IPS-18a (cell line): ENCODE results near the gene MLF1.

Experiments
- H3K27ac ChIP-seq: one replicate; pipeline ENCODE4 v1.5.1; 2013; ENCODE audit warnings: low read length
- H3K27me3 ChIP-seq: one replicate; pipeline ENCODE4 v1.6.1; 2013; ENCODE audit warnings: mild to moderate bottlenecking, low read length; ENCODE audit not compliant: control insufficient read depth, insufficient read depth
- H3K36me3 ChIP-seq: one replicate; pipeline ENCODE4 v1.6.1; 2013; ENCODE audit warnings: low read depth, low read length; ENCODE audit not compliant: control insufficient read depth
- H3K4me1 ChIP-seq: one replicate; pipeline ENCODE4 v1.6.1; 2013; ENCODE audit warnings: low read depth, low read length; ENCODE audit not compliant: control insufficient read depth
- H3K4me3 ChIP-seq: one replicate; pipeline ENCODE4 v1.5.1; 2013; ENCODE audit warnings: low read length
- H3K9ac ChIP-seq: one replicate; pipeline ENCODE4 v1.6.1; 2013; ENCODE audit warnings: mild to moderate bottlenecking, low read length, moderate library complexity
- H3K9me3 ChIP-seq: one replicate; pipeline ENCODE4 v1.6.1; 2013; ENCODE audit warnings: low read depth, low read length; ENCODE audit not compliant: control insufficient read depth

The MLF1 gene

DNA sequence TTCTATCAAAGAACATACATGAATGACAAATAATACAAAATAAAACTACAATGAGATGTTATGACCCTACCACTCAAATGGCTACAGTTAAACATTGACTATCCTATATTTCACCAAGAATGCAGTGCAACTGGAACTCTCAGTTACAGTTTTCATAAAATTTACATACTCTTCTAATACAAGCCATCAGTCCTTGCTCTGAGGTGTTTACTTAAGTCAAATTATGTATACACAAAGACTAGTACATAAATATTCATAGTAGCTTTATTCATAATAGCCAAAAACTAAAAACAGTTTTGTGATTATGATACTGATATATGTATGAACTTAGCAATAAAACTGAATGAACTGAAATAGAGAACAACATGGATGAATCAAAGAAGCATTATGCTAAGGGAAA, 19.2 kb downstream of the MLF1 start:
- Histone ChIP-seq H3K9me3 (no peaks in the 10 kb centered on the region), H3K27me3 (no peaks in the 10 kb centered on the region), H3K4me3 (no peak overlapping the region), H3K9ac (no peak overlapping the region), H3K27ac (no peak overlapping the region), H3K4me1 (no peaks in the 10 kb centered on the region), H3K36me3 (no peaks in the 10 kb centered on the region)

DNA sequence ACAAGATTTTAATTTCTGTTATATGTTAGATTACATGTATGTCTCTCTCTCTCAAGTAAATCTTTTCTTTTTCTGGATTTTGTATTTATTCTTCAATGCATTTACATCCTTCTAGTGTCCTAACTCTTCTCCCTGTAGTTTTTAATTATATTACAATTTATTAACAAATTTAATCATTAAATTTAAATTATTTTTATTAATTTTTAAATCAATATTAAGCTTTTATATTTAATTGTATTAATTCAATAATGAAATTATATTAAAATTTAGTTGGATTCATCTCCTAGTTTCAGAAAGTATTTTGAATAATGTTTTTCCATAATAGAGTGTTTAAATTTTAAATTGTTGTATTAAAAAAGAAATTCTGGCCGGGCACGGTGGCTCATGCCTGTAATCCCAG, 29.8 kb downstream of the MLF1 start:
- Histone ChIP-seq H3K4me3 (no peak overlapping the region), H3K4me1 (no peaks in the 10 kb centered on the region), H3K9me3 (no peaks in the 10 kb centered on the region), H3K36me3 (no peaks in the 10 kb centered on the region), H3K27me3 (no peaks in the 10 kb centered on the region), H3K9ac (no peak overlapping the region), H3K27ac (no peak overlapping the region)

DNA sequence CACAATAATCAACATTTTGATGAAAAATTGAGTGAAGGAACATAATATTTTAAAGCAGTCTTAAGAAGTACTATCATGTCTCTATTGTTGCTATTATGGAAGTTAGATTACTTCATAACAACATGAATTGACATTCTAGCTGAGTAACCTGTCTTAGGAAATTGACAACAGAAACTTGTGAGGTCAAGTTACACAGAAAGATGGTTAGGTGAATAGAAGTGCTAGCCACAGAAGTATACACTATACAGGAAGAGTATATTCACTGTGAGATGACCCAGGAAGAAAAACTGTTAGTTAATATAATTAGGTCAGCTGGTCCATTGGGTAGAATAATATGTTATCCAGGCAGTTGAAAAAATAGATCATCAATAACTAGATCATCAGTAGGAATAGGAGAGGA, 31.2 kb downstream of the MLF1 start:
- Histone ChIP-seq H3K4me1 (no peaks in the 10 kb centered on the region), H3K4me3 (no peak overlapping the region), H3K36me3 (no peaks in the 10 kb centered on the region), H3K27me3 (no peaks in the 10 kb centered on the region), H3K9ac (no peak overlapping the region), H3K27ac (no peak overlapping the region), H3K9me3 (no peaks in the 10 kb centered on the region)

DNA sequence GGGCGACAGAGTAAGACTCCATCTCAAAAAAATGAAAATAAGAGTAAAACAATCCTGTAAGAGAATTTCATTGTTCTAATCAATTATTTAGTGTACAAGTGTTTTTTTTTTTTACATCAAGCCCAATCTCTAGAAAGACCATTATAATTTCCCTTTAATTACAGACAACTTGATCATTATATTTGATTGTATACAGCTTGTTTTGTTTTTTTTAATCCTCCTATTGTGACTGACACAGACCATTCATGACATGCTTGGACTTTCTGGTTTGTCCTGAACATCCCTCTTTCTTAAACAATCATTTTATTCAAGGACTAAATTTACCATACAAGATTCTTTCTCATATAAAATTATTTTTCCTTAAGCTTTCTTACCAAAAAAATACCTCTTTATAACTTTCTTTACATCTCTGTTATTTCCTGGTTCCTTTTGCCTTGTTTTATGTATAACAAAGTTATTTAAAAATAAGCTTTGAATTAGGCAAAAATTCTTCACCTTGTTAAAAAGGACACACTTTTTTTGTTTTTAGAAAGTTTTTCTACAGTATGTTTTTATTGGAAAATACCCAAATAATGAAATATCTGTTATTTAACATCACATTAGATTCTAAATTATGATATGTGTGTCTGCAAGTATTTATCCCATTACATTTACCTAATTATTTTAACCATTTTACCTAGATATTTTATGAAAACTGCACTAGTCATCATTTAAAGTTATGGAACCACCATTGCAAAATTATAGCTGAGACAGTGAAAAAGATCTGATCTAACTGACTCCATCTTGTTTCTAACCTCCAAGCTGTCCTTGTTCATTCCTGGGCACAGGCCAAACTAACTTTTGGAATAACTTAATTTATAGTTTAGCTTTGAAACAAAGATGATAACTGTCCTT, 47.2 kb downstream of the MLF1 start:
- no peak overlapping the region for H3K4me3 ChIP-seq
- peaks cover 21% of the 10 kb centered on the region for H3K9me3 ChIP-seq
- no peak overlapping the region for H3K9ac ChIP-seq
- H3K4me1 ChIP-seq, result no peaks in the 10 kb centered on the region
- no peaks in the 10 kb centered on the region for H3K27me3 ChIP-seq
- no peaks in the 10 kb centered on the region for H3K36me3 ChIP-seq
- H3K27ac ChIP-seq, result no peak overlapping the region

DNA sequence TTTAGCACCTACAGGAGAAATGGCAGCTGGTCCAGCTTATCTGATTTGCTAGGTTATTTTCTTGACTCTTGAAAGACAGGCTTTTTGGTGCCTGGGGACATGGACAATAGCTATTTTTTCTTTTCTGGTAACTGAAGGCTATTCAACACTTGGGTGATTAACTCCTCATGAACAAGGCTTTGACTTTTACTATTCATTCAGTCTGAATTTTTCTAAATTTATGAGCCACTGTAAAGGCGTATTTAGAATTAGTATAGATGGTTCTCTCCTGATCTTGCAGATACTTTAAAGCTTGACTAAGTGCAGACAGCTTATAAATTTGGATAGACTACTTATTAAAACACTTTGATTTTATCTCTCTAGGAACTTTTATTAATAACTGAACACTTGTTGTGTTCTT, 54.9 kb downstream of the MLF1 start:
- Histone ChIP-seq H3K27me3 (no peaks in the 10 kb centered on the region), H3K9me3 (no peaks in the 10 kb centered on the region), H3K4me1 (no peaks in the 10 kb centered on the region), H3K9ac (no peak overlapping the region), H3K36me3 (no peaks in the 10 kb centered on the region), H3K27ac (no peak overlapping the region), H3K4me3 (no peak overlapping the region)

DNA sequence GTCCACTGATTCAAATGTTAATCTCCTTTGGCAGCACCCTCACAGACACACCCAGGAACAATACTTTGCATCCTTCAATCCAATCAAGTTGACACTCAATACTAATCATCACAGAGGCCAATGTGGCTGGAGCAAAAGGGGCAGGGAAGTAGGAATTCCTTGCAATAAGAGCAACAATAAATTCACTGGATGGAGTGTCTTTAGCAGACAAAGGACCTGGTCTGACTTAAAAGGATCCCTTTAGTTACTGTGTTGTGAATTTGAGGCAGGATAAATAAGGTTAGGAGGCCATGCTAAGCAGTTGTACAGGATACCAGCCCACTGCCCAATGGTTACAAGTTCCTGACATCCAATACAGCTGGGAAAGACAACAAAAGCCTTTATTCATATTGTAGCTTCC, 61.0 kb downstream of the MLF1 start:
- no peaks in the 10 kb centered on the region for H3K27me3 ChIP-seq

DNA sequence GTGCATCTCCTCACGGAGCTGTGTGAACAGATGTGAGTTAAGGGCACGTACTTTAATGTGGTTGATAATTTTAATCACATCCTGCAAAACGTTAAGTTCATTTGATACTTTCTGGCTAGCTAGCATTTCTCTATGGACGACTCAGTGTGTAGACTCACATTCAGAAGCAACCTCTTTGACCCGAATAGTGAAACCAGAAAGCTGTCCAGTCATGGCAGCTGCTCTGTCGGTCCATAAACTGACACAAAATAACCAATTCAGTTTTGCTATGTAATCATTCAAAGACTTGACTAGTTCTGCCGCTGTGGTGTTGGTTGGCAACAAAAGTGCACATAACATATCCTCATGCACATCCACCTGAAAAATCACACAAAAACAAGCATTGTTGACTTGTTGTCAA, 69.7 kb downstream of the MLF1 start:
- Histone ChIP-seq H3K4me3 (no peak overlapping the region), H3K36me3 (no peaks in the 10 kb centered on the region), H3K27ac (no peak overlapping the region), H3K27me3 (no peaks in the 10 kb centered on the region), H3K9ac (no peak overlapping the region), H3K9me3 (no peaks in the 10 kb centered on the region), H3K4me1 (peaks cover 3% of the 10 kb centered on the region)

More for the DNA sequence above, 61.0 kb downstream of the MLF1 start:
- H3K27ac ChIP-seq, result no peak overlapping the region
- no peak overlapping the region for H3K4me3 ChIP-seq
- H3K9ac ChIP-seq, result no peak overlapping the region
- H3K36me3 ChIP-seq, result no peaks in the 10 kb centered on the region
- peaks cover 5% of the 10 kb centered on the region for H3K9me3 ChIP-seq
- peaks cover 6% of the 10 kb centered on the region for H3K4me1 ChIP-seq

DNA sequence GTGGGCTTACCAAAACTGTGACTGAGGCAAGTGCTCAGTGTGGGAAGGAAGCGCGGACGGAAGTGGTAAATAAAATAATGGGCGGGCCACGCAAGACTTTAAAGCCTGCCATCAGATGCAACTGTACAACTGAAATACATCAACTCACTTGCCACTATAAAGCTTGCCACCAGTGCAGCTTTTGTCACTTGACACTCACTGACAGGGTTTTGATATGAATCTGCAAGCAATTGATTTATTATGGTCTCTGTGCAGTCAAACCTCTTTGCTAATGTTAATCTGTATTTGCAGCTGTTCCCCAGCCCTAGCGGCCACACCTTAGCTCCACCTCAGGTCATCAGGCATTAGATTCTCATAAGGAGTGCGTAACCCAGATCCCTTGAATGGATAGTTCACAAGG, 71.0 kb downstream of the MLF1 start:
- Histone ChIP-seq H3K27me3 (no peaks in the 10 kb centered on the region), H3K9ac (no peak overlapping the region), H3K36me3 (peaks cover 8% of the 10 kb centered on the region), H3K4me1 (peaks cover 3% of the 10 kb centered on the region), H3K27ac (no peak overlapping the region), H3K4me3 (no peak overlapping the region), H3K9me3 (no peaks in the 10 kb centered on the region)

DNA sequence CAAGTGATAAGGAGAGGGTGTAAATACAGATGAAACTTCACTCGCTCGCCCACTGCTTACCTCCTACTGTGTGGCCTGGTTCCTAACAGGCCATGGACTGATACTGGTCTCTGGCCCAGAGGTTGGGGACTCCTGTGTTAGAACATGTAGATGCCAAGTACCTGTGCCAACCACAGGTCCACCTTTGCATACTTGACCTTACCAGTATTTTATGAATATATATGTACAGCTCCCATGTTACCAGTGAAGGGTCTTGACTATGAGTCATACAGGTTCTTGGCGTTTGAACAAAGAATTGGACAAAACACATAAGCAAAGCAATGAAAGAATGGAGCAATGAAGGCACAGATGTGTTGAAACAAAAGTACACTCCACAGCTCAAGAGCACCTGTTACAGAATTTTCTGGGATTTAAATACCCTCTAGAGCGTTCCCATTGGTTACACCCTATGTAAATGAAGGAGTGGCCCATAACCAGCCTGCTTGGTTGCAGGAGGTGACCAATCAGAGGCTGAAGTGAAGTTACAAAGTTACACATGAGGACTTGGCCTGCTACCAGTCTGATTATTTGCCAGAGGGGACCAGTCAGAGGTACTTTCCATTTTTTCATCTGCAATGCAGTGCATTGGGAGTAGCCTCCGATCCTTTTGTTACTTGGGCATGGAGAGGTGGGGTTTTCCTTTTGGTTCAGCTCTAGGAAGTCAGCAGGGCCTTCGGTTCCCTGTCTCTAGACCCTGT, 71.6 kb downstream of the MLF1 start:
- no peaks in the 10 kb centered on the region for H3K27me3 ChIP-seq
- H3K27ac ChIP-seq, result no peak overlapping the region
- H3K9me3 ChIP-seq, result no peaks in the 10 kb centered on the region
- H3K36me3 ChIP-seq, result peaks cover 14% of the 10 kb centered on the region
- no peak overlapping the region for H3K9ac ChIP-seq
- H3K4me3 ChIP-seq, result no peak overlapping the region
- H3K4me1 ChIP-seq, result peaks cover 3% of the 10 kb centered on the region

DNA sequence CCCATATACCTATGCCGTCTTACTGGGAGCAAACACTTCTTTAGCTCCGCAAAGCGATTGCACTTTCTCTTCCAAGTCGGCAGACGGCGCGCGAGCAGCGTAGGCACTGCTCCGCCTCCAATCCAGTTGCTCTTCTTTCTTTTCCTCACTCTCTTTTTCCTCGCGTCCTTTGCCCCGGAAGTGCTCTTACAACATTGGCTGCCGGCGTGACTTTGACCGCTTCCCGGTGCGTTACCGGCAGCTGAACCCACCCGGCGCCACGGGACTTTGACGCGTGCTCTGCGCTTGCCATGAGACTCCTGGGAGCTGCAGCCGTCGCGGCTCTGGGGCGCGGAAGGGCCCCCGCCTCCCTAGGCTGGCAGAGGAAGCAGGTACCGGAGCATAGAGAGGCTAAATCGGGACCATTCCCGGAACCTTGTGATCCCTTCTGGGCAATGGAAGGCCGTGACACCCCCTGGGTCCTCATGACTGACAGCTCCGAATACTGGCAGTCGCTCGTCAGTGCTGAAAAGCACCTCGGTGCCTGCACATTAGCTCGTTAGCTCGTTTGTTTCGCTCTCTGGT, 73.4 kb downstream of the MLF1 start, which contains the start of gene GFM1:
Gene GFM1 (plus strand): TSS at position 183 of the 564 bp plus-strand sequence. CDS start 108 bp downstream, at position 291.
- H3K36me3 ChIP-seq, result peaks cover 22% of the 10 kb centered on the region
- no peaks in the 10 kb centered on the region for H3K27me3 ChIP-seq
- no peaks in the 10 kb centered on the region for H3K9me3 ChIP-seq
- peaks cover 3% of the 10 kb centered on the region for H3K4me1 ChIP-seq
- peak within 1 kb of the TSS; percentile 30 for H3K27ac ChIP-seq
- peak within 1 kb of the TSS; percentile 100 for H3K4me3 ChIP-seq
- H3K9ac ChIP-seq, result peak within 1 kb of the TSS; percentile 80

DNA sequence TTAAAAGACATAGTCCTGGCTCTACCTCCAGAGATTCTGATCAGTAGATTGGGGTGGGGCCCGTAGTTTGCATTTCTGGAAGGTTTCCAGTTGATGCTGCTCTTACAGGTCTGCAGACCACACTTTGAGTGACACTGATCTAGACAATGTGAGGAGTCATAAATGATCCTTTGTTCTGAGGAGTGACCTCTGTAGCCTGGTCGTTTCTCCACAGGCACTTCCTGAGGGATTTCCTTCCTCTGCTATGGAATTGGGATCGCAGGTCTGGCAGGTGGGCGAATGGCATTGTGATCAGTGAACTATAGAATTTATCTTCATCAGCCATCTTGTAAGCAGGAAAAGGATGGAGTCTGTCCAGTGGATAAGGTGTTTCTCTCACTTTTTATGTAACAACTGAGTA, 78.8 kb downstream of the MLF1 start:
- Histone ChIP-seq H3K4me3 (no peak overlapping the region), H3K27ac (no peak overlapping the region), H3K9ac (no peak overlapping the region), H3K27me3 (no peaks in the 10 kb centered on the region), H3K9me3 (no peaks in the 10 kb centered on the region), H3K4me1 (peaks cover 3% of the 10 kb centered on the region), H3K36me3 (peaks cover 57% of the 10 kb centered on the region)
